ENCODE data around the gene GIGYF2. TPM values are rescaled to one million over a fixed set of nuclear protein-coding genes. Genes with fewer than 3 reads are reported as not detected.

Gene GIGYF2
- total and polyA plus RNA-seq, 2 of the 13 experiments (the other 11 are each of a cell fraction or from before 2014, with no cell fraction given), result 44.9 to 73.5 TPM

DNA sequence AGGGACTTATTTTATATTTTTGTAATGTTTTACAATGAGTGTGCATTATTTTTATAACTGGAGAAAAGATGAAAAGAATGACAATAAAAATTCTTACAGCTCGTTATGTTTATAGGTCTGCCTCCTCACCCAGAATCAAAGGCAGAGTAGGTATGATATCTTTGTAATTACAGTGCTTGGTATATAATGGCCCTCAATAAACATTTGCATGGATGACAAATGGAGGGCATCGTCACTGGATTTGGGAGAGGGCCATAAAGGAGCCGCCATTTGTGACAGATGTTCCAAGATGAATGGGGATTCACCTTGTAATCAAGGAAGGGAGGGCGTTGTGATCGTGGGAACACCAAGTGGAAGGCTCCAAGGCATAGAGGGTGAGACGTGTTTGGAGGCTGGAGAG lies 22.6 kb upstream of the GIGYF2 start:
- DNase-seq (ENCODE audit: low spot score), result no peak
- no peak overlapping the region for H3K27ac ChIP-seq (ENCODE audit: extremely low read length, insufficient read depth, low read length)
- no peak overlapping the region for H2AFZ ChIP-seq (ENCODE audit: low read length)
- in situ Hi-C loops (cut with HindIII; ENCODE audit: extremely low pct_ligation_motif_present, low pct_unique_long_range_greater_than_20kb) (no loop called here), intact Hi-C loops (cut with micrococcal nuclease; ENCODE audit: unreplicated experiment) (no loop called here)
- H3K9ac ChIP-seq (ENCODE audit: insufficient read depth, low read depth, low read length), result no peak overlapping the region
- H4K20me1 ChIP-seq (ENCODE audit: insufficient read depth, low read length), result no peaks in the 10 kb centered on the region
- POLR2A ChIA-PET, result no interaction called here
- no peak overlapping the region for H3K4me2 ChIP-seq (ENCODE audit: low read depth, low read length)
- no peaks in the 10 kb centered on the region for H3K4me1 ChIP-seq (ENCODE audit: insufficient read depth, low read length)
- CTCF ChIA-PET (ENCODE audit: low intra/inter-chr PET ratio, low total read pairs), result no interaction called here
- ATAC-seq, result no peak
- H3K27me3 ChIP-seq (ENCODE audit: control insufficient read depth in 1 of 2, insufficient read depth in 2 of 2, low read length in 2 of 2), result no peaks in the 10 kb centered on the region
- FAIRE-seq, result no peak
- BruUV-seq (replicated peaks), result no TSS peak
- no peaks in the 10 kb centered on the region for H3K79me2 ChIP-seq (ENCODE audit: insufficient read depth, low read length)
- no peaks in the 10 kb centered on the region for H3K36me3 ChIP-seq (replicated peaks in 1 of 2; ENCODE audit: control insufficient read depth in 1 of 2, insufficient read depth in 2 of 2, low read length in 2 of 2)
- TF ChIP-seq ZSCAN31 (CRISPR knock-in tag; IDR thresholded peaks at IDR 0.05; ENCODE audit: low read depth) (no peak), TGIF2 (CRISPR knock-in tag; IDR thresholded peaks at IDR 0.05) (no peak), MAFF (IDR thresholded peaks at IDR 0.05; ENCODE audit: low read depth, low read length) (no peak), MYC (CRISPR knock-in tag; IDR thresholded peaks at IDR 0.05; ENCODE audit: borderline replicate concordance) (no peak), EED (CRISPR knock-in tag; IDR thresholded peaks at IDR 0.05) (no peak), GPN1 (CRISPR knock-in tag; IDR thresholded peaks at IDR 0.05; ENCODE audit: borderline replicate concordance) (no peak), BHLHE40 (IDR thresholded peaks at IDR 0.05; ENCODE audit: low read length) (no peak), IKZF4 (CRISPR knock-in tag; IDR thresholded peaks at IDR 0.05; ENCODE audit: borderline replicate concordance, low read depth, not compliant biosample characterization) (no peak), MXD4 (CRISPR knock-in tag; IDR thresholded peaks at IDR 0.05) (no peak)
- TF ChIP-seq, protein P1, sequence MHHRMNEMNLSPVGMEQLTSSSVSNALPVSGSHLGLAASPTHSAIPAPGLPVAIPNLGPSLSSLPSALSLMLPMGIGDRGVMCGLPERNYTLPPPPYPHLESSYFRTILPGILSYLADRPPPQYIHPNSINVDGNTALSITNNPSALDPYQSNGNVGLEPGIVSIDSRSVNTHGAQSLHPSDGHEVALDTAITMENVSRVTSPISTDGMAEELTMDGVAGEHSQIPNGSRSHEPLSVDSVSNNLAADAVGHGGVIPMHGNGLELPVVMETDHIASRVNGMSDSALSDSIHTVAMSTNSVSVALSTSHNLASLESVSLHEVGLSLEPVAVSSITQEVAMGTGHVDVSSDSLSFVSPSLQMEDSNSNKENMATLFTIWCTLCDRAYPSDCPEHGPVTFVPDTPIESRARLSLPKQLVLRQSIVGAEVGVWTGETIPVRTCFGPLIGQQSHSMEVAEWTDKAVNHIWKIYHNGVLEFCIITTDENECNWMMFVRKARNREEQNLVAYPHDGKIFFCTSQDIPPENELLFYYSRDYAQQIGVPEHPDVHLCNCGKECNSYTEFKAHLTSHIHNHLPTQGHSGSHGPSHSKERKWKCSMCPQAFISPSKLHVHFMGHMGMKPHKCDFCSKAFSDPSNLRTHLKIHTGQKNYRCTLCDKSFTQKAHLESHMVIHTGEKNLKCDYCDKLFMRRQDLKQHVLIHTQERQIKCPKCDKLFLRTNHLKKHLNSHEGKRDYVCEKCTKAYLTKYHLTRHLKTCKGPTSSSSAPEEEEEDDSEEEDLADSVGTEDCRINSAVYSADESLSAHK (CRISPR knock-in tag; IDR thresholded peaks at IDR 0.05; ENCODE audit: borderline replicate concordance), result no peak
- TF ChIP-seq, protein P2, sequence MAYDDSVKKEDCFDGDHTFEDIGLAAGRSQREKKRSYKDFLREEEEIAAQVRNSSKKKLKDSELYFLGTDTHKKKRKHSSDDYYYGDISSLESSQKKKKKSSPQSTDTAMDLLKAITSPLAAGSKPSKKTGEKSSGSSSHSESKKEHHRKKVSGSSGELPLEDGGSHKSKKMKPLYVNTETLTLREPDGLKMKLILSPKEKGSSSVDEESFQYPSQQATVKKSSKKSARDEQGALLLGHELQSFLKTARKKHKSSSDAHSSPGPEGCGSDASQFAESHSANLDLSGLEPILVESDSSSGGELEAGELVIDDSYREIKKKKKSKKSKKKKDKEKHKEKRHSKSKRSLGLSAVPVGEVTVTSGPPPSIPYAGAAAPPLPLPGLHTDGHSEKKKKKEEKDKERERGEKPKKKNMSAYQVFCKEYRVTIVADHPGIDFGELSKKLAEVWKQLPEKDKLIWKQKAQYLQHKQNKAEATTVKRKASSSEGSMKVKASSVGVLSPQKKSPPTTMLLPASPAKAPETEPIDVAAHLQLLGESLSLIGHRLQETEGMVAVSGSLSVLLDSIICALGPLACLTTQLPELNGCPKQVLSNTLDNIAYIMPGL (CRISPR knock-in tag; IDR thresholded peaks at IDR 0.05; ENCODE audit: borderline replicate concordance in 1 of 2, low read depth in 1 of 2), result no peak
- TF ChIP-seq, protein P3, sequence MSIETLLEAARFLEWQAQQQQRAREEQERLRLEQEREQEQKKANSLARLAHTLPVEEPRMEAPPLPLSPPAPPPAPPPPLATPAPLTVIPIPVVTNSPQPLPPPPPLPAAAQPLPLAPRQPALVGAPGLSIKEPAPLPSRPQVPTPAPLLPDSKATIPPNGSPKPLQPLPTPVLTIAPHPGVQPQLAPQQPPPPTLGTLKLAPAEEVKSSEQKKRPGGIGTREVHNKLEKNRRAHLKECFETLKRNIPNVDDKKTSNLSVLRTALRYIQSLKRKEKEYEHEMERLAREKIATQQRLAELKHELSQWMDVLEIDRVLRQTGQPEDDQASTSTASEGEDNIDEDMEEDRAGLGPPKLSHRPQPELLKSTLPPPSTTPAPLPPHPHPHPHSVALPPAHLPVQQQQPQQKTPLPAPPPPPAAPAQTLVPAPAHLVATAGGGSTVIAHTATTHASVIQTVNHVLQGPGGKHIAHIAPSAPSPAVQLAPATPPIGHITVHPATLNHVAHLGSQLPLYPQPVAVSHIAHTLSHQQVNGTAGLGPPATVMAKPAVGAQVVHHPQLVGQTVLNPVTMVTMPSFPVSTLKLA (IDR thresholded peaks at IDR 0.05), result no peak
- WGBS (ENCODE audit: low lambda C conversion rate), result 53% methylated on average over 6 of the region's 6 CpGs
- no peaks in the 10 kb centered on the region for H3K9me3 ChIP-seq (ENCODE audit: low read length)
- H3K4me3 ChIP-seq (replicated peaks in 1 of 3; ENCODE audit: insufficient read depth in 1 of 3, low read depth in 2 of 3, low read length in 3 of 3), result no peak overlapping the region
